Measurements from ENCODE around the gene BTBD19.
"Not testable (repeated sequence)": the region's sequence is repeated elsewhere in the genome, so short reads cannot be mapped to it uniquely, and the experiment has no call there.

BTBD19 gene

GRCh38 chr1:44808063-44808937 is at the start of gene BTBD19:
Gene BTBD19 (plus strand): TSS chr1:44808523. CDS start chr1:44808821, 298 bp downstream.
- DNase-seq (ENCODE audit: low read depth), result peak; percentile 59

GRCh38 chr1:44759077-44759476 is 49.2 kb upstream of the BTBD19 start:
- no peak for DNase-seq (ENCODE audit: low read depth)

- DNase-seq (ENCODE audit: low read depth), result no peak
These were observed 47.4 kb upstream of the BTBD19 start for GRCh38 chr1:44760876-44761275.

GRCh38 chr1:44766421-44766820 is 41.9 kb upstream of the BTBD19 start:
- not testable (repeated sequence) for DNase-seq (ENCODE audit: low read depth)

GRCh38 chr1:44775078-44775929 is 33.0 kb upstream of the BTBD19 start, which contains the start of gene RPS8:
Gene RPS8 (plus strand): TSS chr1:44775540. CDS start chr1:44775597, 57 bp downstream.
- peak; percentile 82 for DNase-seq (ENCODE audit: low read depth)

- DNase-seq (ENCODE audit: low read depth), result peak; percentile 18
These were observed 32.2 kb upstream of the BTBD19 start for GRCh38 chr1:44775930-44776729.

GRCh38 chr1:44776730-44777068 is 31.6 kb upstream of the BTBD19 start:
- DNase-seq (ENCODE audit: low read depth), result no peak

GRCh38 chr1:44777547-44777946 is 30.8 kb upstream of the BTBD19 start:
- no peak for DNase-seq (ENCODE audit: low read depth)

GRCh38 chr1:44777969-44778635 is 30.2 kb upstream of the BTBD19 start:
- DNase-seq (ENCODE audit: low read depth), result no peak

- DNase-seq (ENCODE audit: low read depth), result no peak
These were observed 29.4 kb upstream of the BTBD19 start for GRCh38 chr1:44778705-44779576.

- DNase-seq (ENCODE audit: low read depth), result no peak
These were observed 27.7 kb upstream of the BTBD19 start for GRCh38 chr1:44780583-44781121.

GRCh38 chr1:44783697-44784093 is 24.6 kb upstream of the BTBD19 start:
- DNase-seq (ENCODE audit: low read depth), result no peak

- no peak for DNase-seq (ENCODE audit: low read depth)
These were observed 24.0 kb upstream of the BTBD19 start for GRCh38 chr1:44784094-44785028.

- DNase-seq (ENCODE audit: low read depth), result no peak
These were observed 23.3 kb upstream of the BTBD19 start for GRCh38 chr1:44785029-44785380.

GRCh38 chr1:44785501-44786137 is 22.7 kb upstream of the BTBD19 start:
- no peak for DNase-seq (ENCODE audit: low read depth)

GRCh38 chr1:44786138-44786840 is 22.0 kb upstream of the BTBD19 start:
- DNase-seq (ENCODE audit: low read depth), result peak; percentile 62

GRCh38 chr1:44786841-44787426 is 21.4 kb upstream of the BTBD19 start:
- DNase-seq (ENCODE audit: low read depth), result no peak

GRCh38 chr1:44787506-44787905 is 20.8 kb upstream of the BTBD19 start:
- no peak for DNase-seq (ENCODE audit: low read depth)
